Bladder microvascular endothelial cell (primary cell): ENCODE results near the gene XKRX. TPM values are rescaled to one million over a fixed set of nuclear protein-coding genes. Genes with fewer than 3 reads are reported as not detected.

Experiments used
- total RNA-seq: library from RNA; depleted of rRNA; stranded (reverse); fragments of >200 nt; gene quantifications from 2 replicates; pipeline ENCODE4 v1.2.3, GENCODE V29; 2014

XKRX gene
- total RNA-seq: 0.06 TPM in 1 of 2 replicates, not detected in the other

GRCh38 chrX:100928660-100929613, at the start of gene XKRX:
TSS of gene XKRX (minus strand) at chrX:100928917. CDS start at chrX:100928304, 613 bp downstream.

GRCh38 chrX:100969408-100969807, 40.7 kb upstream of the XKRX start, which contains the start of gene ARL13A:
TSS of gene ARL13A (plus strand) at chrX:100969708. CDS start at chrX:100973690, 3,982 bp downstream.

GRCh38 chrX:100874325-100874724, 54.4 kb downstream of the XKRX start, which contains the start of gene NOX1:
TSS of gene NOX1 (minus strand) at chrX:100874359. CDS start at chrX:100874139, 220 bp downstream.

Other genes with a start within 250 kb of the XKRX start
- 27.7 and 30.8 TPM in 2 replicates for gene SYTL4, start 196.8 kb downstream of the XKRX start, total RNA-seq
- 13.8 and 23.2 TPM in 2 replicates for gene CSTF2, start 108.5 kb downstream of the XKRX start, total RNA-seq
- gene NOX1, start 54.6 kb downstream of the XKRX start, total RNA-seq: not detected in 2 replicates
- not detected in 2 replicates for gene ARL13A, start 40.8 kb upstream of the XKRX start, total RNA-seq
- 10.4 and 17.5 TPM in 2 replicates for gene TRMT2B, start 123.2 kb upstream of the XKRX start, total RNA-seq
- gene TMEM35A, start 150.0 kb upstream of the XKRX start, total RNA-seq: 0.16 and 1.3 TPM in 2 replicates
- gene CENPI, start 169.3 kb upstream of the XKRX start, total RNA-seq: 15.7 and 17.3 TPM in 2 replicates